Measurements from ENCODE around the gene CDH13. TPM values are rescaled to one million over a fixed set of nuclear protein-coding genes. Genes with fewer than 3 reads are reported as not detected.
A peak's percentile ranks its signal among the peaks of the same experiment; 100 is the strongest.

CDH13 gene
- total and polyA plus RNA-seq, 9 donors = 1.9 to 34.2 (median 4.8) TPM

DNA sequence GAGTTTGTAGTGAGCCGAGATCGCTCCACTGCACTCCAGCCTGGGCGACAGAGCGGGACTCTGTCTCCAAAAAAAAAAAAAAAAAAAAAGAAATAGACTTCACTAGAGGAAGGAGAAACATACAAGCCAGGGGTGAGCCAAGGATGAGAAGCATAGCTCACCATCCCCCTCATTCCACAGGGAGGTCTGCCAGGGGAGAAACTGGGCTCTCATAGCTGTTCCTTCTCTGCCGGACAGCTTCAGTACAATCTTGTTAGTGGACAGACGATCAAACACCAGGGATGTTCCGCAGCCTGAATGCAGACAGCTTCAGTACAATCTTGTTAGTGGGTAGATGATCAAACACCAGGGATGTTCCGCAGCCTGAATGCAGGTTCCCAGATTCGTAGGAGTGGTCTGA, 509.6 kb downstream of the CDH13 start:
- TF ChIP-seq POLR2A (IDR thresholded peaks at IDR 0.05) (no peak), EP300 (IDR thresholded peaks at IDR 0.05) (no peak), CTCF (IDR thresholded peaks at IDR 0.05) (no peak)
- H3K9me3 ChIP-seq = no peaks in the 10 kb centered on the region
- no peak overlapping the region for H3K4me3 ChIP-seq
- peaks cover 2% of the 10 kb centered on the region for H3K4me1 ChIP-seq (ENCODE audit: insufficient read depth)
- WGBS, 3 donors = 38 to 48% (median 46%) methylated on average over 9 of the region's 9 CpGs
- no peak overlapping the region for H3K27ac ChIP-seq
- intact Hi-C loops (cut with DNase I) = no loop called here
- H3K36me3 ChIP-seq = no peaks in the 10 kb centered on the region
- DNase-seq = peak in 3 of 5 donors; percentile 14 to 47 (median 42)
- H3K27me3 ChIP-seq = no peaks in the 10 kb centered on the region

GRCh38 chr16:83136924-83137323, 510.2 kb downstream of the CDH13 start:
- Histone ChIP-seq H3K36me3 (no peaks in the 10 kb centered on the region), H3K4me3 (peak overlapping the region; percentile 27), H3K4me1 (ENCODE audit: insufficient read depth) (peaks cover 2% of the 10 kb centered on the region), H3K27ac (no peak overlapping the region), H3K27me3 (no peaks in the 10 kb centered on the region), H3K9me3 (no peaks in the 10 kb centered on the region)
- WGBS, 3 donors = 47 to 51% (median 49%) methylated on average over 5 of the region's 5 CpGs
- DNase-seq = peak in 1 of 5 donors; percentile 23
- TF ChIP-seq CTCF (IDR thresholded peaks at IDR 0.05) = no peak
- TF ChIP-seq POLR2A (IDR thresholded peaks at IDR 0.05) = no peak
- TF ChIP-seq EP300 (IDR thresholded peaks at IDR 0.05) = no peak
- intact Hi-C loops (cut with DNase I) = no loop called here

DNA sequence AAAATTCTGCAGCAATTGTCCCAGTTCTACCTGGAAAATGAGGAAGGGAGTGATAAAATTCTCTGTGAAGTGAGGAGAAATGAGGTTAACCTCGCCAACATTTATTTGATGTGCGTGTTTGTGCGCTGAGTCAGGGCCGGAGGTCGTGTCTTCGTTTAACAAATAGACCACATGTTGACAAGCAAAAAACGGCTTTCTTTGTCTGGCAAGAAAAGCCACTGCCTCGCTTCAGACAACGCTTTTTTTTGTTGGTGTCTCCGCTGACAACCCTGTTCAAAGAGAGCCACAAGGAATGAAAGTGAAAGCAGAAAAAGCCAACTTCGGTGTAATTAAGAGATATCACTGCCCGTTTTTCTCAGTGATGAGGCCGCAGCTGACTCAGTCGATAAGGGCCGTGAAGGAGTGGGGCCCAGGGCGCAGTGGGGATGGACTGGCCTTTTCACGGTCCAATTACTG, 510.6 kb downstream of the CDH13 start:
- Histone ChIP-seq H3K27ac (no peak overlapping the region), H3K4me1 (ENCODE audit: insufficient read depth) (peaks cover 2% of the 10 kb centered on the region), H3K27me3 (no peaks in the 10 kb centered on the region), H3K36me3 (no peaks in the 10 kb centered on the region), H3K9me3 (no peaks in the 10 kb centered on the region), H3K4me3 (peak overlapping the region; percentile 27)
- DNase-seq = peak in 3 of 5 donors; percentile 9 to 40 (median 38)
- TF ChIP-seq CTCF (IDR thresholded peaks at IDR 0.05) = no peak
- TF ChIP-seq POLR2A (IDR thresholded peaks at IDR 0.05) = no peak
- TF ChIP-seq EP300 (IDR thresholded peaks at IDR 0.05) = no peak
- intact Hi-C loops (cut with DNase I) = no loop called here
- WGBS, 3 donors = 3 to 6% (median 4%) methylated on average over 17 of the region's 17 CpGs

DNA sequence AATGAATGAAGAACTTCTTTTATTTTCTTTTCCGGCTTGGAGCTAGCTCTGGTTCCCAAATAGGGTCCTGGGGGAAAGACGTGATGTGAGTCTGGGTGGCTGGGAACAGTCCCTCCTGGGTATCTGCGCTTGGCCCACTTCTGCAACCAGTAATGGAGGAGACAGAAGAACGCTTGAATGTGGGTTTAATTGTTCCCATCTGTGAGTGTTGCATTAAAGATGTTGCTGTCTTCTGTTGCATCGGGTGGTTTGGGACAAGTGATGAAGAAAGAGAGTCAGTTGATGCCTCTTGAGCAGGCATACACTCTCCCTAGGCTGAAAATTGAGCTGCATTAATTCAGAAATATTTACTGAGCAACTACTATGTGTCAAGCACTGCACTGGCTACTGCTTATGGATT, 511.1 kb downstream of the CDH13 start:
- Histone ChIP-seq H3K9me3 (no peaks in the 10 kb centered on the region), H3K4me3 (peak overlapping the region; percentile 27), H3K4me1 (ENCODE audit: insufficient read depth) (peaks cover 2% of the 10 kb centered on the region), H3K27me3 (no peaks in the 10 kb centered on the region), H3K36me3 (no peaks in the 10 kb centered on the region), H3K27ac (no peak overlapping the region)
- 57 to 62% (median 58%) methylated on average over 5 of the region's 5 CpGs for WGBS, 3 donors
- DNase-seq = no peak
- TF ChIP-seq EP300 (IDR thresholded peaks at IDR 0.05) (no peak), CTCF (IDR thresholded peaks at IDR 0.05) (no peak), POLR2A (IDR thresholded peaks at IDR 0.05) (no peak)
- intact Hi-C loops (cut with DNase I) = no loop called here
